Stimulated activated CD4-positive, alpha-beta T cell treated with anti-CD3 and anti-CD28 coated beads, Interleukin-1b, Interleukin-23, amount 100 ng/mL, for 4 hours (primary cell): ENCODE measurements around the gene IPO4.
"Not testable (repeated sequence)": the region's sequence is repeated elsewhere in the genome, so short reads cannot be mapped to it uniquely, and the experiment has no call there.

Experiments used
- DNase-seq, 2 donors: peaks; one replicate each; pipeline ENCODE4 v3.0.0-alpha.2; 2020; ENCODE audit warnings: low read depth in 2 of 2

Gene IPO4

GRCh38 chr14:24188251-24189058 is at the start of gene IPO4:
Gene IPO4 (minus strand): TSS chr14:24188816. CDS start chr14:24188787, 29 bp downstream.
- peak; percentile 83 to 93 for DNase-seq

- DNase-seq: no peak
Measured at GRCh38 chr14:24238123-24238522, 49.5 kb upstream of the IPO4 start.

GRCh38 chr14:24237463-24237955 is 48.9 kb upstream of the IPO4 start:
- DNase-seq: no peak

- no peak for DNase-seq
Measured at GRCh38 chr14:24236689-24237462, 48.3 kb upstream of the IPO4 start.

GRCh38 chr14:24235804-24236688 is 47.4 kb upstream of the IPO4 start:
- DNase-seq: no peak

- DNase-seq: no peak
Measured at GRCh38 chr14:24234095-24235005, 45.7 kb upstream of the IPO4 start.

- DNase-seq: no peak
Measured at GRCh38 chr14:24233538-24233866, 44.9 kb upstream of the IPO4 start.

GRCh38 chr14:24232645-24233537 is 44.3 kb upstream of the IPO4 start, which contains the start of gene GMPR2:
Gene GMPR2 (plus strand): TSS chr14:24232929. CDS start chr14:24233254, 325 bp downstream.
- peak in 1 of 2 donors; percentile 17 for DNase-seq

- peak; percentile 79 to 81 for DNase-seq
Measured at GRCh38 chr14:24232121-24232644, 43.6 kb upstream of the IPO4 start, which contains the start of gene NEDD8. Gene NEDD8 (minus strand): TSS chr14:24232367. CDS start chr14:24232267, 100 bp downstream.

- no peak for DNase-seq
Measured at GRCh38 chr14:24231263-24232120, 42.9 kb upstream of the IPO4 start.

GRCh38 chr14:24228902-24229301 is 40.3 kb upstream of the IPO4 start:
- DNase-seq: no peak

- DNase-seq: no peak
Measured at GRCh38 chr14:24226473-24226872, 37.9 kb upstream of the IPO4 start.

- no peak for DNase-seq
Measured at GRCh38 chr14:24224618-24225071, 36.0 kb upstream of the IPO4 start.

- not testable (repeated sequence) for DNase-seq
Measured at GRCh38 chr14:24222987-24223386, 34.4 kb upstream of the IPO4 start.

GRCh38 chr14:24219521-24219920 is 30.9 kb upstream of the IPO4 start:
- DNase-seq: no peak

GRCh38 chr14:24219080-24219479 is 30.5 kb upstream of the IPO4 start:
- no peak for DNase-seq

- DNase-seq: not testable (repeated sequence)
Measured at GRCh38 chr14:24216876-24217275, 28.3 kb upstream of the IPO4 start.

- DNase-seq: no peak
Measured at GRCh38 chr14:24216345-24216699, 27.7 kb upstream of the IPO4 start.
